ENCODE data around the gene SUCLG1.

The SUCLG1 gene

DNA sequence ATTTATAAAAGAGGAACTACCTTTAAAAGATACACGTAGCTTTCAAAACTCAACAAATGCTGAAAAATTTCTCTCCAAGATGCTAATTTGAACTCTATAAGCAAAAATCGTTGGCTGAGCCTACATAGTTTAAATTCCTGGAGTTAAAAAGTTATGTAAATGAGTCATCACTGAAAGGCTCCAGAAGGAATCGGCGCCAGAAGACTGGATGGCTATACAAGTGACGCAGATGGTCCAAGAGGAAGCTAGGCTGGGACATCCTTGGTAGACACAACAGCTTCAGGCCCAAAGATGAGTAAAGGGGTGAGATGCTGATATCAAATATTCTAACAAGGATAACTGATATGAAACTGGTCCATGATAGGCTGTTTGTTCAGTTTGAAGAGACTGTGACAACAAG is 34.4 kb upstream of the SUCLG1 start:
- Histone ChIP-seq H3K4me3 (no peak overlapping the region), H3K27ac (no peak overlapping the region)
- TF ChIP-seq, protein P1, sequence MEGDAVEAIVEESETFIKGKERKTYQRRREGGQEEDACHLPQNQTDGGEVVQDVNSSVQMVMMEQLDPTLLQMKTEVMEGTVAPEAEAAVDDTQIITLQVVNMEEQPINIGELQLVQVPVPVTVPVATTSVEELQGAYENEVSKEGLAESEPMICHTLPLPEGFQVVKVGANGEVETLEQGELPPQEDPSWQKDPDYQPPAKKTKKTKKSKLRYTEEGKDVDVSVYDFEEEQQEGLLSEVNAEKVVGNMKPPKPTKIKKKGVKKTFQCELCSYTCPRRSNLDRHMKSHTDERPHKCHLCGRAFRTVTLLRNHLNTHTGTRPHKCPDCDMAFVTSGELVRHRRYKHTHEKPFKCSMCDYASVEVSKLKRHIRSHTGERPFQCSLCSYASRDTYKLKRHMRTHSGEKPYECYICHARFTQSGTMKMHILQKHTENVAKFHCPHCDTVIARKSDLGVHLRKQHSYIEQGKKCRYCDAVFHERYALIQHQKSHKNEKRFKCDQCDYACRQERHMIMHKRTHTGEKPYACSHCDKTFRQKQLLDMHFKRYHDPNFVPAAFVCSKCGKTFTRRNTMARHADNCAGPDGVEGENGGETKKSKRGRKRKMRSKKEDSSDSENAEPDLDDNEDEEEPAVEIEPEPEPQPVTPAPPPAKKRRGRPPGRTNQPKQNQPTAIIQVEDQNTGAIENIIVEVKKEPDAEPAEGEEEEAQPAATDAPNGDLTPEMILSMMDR (IDR thresholded peaks at IDR 0.05) = no peak
- DNase-seq (ENCODE audit: low spot score) = no peak

DNA sequence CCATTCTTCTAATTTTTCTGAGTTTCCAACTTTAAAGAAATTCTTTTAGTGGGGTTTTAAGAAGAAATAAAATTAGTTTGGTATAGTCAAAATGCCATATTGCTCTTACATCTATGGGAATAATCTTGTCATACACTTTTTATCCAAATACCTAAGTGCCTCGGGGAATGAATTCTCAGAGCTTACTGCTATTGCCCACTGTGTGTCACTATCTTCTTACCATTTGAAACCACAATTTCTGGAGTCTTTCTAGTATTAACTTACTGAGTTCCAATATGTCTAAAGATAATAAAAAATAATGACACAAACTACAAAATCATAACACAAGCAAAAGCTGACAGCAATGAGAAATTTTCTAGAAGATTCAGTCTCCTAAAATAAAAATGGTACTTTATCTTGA is 33.5 kb upstream of the SUCLG1 start:
- TF ChIP-seq, protein P1 (IDR thresholded peaks at IDR 0.05) = no peak
- no peak for DNase-seq (ENCODE audit: low spot score)
- H3K27ac ChIP-seq = no peak overlapping the region
- H3K4me3 ChIP-seq = no peak overlapping the region

DNA sequence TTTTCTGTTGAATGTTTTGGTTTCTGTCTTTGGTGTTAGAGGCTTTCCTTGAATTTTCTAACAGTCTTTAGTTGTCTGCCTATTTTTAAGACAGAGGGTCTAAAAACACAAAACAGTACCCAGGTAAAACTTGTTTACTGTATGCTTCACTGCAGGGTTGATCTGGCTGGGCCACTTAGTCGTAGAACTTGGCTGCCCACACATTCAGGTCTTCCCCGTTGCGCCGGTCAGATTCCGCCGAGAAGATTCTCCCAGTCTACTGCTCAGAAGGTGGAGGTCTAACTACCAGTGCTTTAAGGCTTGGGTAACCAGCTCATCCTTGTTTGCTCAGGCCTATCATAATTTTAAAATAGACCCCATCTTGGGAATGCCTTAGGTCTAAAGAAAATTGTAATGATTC is 32.7 kb upstream of the SUCLG1 start:
- H3K4me3 ChIP-seq = no peak overlapping the region
- TF ChIP-seq, protein P1 (IDR thresholded peaks at IDR 0.05) = no peak
- no peak overlapping the region for H3K27ac ChIP-seq
- no peak for DNase-seq (ENCODE audit: low spot score)

DNA sequence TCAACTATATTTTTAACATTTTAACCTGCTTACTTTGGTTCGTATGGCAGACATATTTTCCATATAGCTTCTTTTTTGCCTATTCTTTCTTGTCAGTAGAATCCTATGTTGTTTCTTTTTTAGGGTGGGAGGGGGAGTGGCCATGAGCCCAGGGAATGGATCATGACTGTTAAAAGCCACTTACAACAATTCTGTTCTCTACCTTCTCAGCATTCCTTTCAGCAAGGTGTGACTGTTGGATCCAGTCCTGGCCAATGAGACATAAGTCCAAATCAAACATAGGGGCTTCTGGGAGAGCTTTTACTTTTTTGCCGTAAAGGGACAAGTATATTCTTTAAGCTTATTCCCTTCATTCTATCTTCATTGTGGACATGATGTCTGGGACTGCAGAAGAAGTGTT is 32.2 kb upstream of the SUCLG1 start:
- TF ChIP-seq, protein P1 (IDR thresholded peaks at IDR 0.05) = no peak
- Histone ChIP-seq H3K4me3 (no peak overlapping the region), H3K27ac (no peak overlapping the region)
- DNase-seq (ENCODE audit: low spot score) = no peak

DNA sequence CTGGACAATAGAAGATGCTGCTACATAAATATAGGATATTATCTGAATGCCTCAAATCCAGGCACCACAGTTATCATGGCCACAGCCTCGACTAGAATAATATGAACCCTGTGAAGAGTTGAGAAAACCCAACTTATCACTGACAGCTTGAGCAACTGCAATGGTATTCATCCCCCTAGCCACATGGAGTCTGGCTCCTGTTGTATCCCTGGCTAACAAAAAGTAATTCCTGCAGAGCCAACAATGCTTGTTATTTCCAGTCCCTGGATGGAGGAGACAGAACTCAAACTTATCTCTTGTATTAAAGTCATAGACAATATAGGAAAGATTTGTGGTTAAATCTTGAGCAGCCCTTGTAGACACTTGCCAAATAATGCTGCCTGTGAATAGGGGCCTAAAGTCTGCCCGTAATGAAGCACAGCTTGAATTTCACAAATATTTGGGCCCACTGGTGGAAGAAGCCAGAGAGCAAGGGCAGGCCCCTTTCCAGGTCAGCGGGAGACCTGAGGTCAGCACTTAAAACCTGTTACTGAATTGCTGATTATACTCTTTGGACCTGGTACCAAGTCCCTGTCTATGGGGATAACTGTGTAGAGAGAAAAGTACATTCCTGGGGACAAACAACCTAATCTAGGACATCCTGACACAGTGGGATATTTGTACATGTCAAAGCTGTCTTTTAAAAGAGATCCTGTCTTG is 28.4 kb upstream of the SUCLG1 start:
- no peak for DNase-seq (ENCODE audit: low spot score)
- Histone ChIP-seq H3K4me3 (no peak overlapping the region), H3K27ac (no peak overlapping the region)
- TF ChIP-seq, protein P1 (IDR thresholded peaks at IDR 0.05) = no peak

DNA sequence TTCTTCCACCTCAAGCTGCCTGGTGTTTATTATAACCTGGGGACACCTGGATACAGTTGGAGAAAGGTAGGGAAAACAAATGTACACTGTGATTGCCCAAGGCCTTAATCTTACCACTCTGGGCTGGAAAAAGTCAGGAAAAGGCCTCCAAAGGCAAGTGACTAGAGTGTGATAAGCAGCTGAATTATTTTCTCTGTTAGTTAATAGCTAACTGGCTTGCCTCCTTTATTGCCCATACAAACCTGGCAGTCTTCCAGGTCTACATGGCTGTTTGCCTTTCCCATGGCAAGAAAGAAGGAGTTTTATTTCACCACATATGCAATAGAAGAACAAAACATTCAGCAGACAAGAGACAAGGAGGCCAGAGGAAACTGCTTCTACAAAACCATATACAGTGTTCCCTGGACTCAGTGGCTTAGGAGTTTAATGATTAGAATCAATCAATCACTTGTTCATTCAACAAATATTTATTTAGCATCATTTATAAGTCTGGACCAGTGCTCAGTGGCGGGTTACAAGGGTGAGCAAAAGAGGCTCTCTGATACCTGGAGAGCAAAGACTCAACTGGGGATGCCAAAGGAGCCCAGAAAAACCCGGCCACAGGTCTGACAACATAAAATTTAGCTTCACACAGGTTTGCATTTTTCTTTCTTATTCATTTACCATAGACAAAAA is 27.5 kb upstream of the SUCLG1 start:
- TF ChIP-seq, protein P1 (IDR thresholded peaks at IDR 0.05) = no peak
- DNase-seq (ENCODE audit: low spot score) = no peak
- Histone ChIP-seq H3K4me3 (no peak overlapping the region), H3K27ac (no peak overlapping the region)

DNA sequence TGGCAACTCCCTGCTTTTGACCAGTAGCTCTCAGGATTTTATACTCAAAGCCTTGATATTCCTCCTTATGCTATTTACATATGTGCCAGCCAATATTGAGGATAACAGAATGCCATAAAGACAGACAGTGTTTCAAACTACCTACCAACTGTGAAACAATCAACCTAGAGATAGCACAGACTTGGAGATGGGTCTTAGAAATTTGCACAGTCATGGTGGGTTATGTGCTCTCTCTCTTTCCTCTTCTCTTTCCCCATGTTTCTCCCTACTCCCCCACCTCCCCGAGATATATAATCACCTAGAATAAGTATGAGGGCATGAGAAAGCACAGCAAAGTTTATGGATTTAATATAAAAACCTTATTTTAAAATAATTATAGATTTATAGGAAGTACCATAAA is 24.2 kb upstream of the SUCLG1 start:
- no peak for DNase-seq (ENCODE audit: low spot score)
- no peak overlapping the region for H3K27ac ChIP-seq
- no peak overlapping the region for H3K4me3 ChIP-seq
- TF ChIP-seq, protein P1 (IDR thresholded peaks at IDR 0.05) = no peak
